ENCODE results near the gene ERP44. TPM values are rescaled to one million over a fixed set of nuclear protein-coding genes. Genes with fewer than 3 reads are reported as not detected.

The ERP44 gene
- total RNA-seq, 1 donor from 2014 or later = 13.5 TPM

GRCh38 chr9:100057624-100058023, 41.2 kb downstream of the ERP44 start:
- peaks cover 0 to 20% of the 10 kb centered on the region in 2 donors for H3K36me3 ChIP-seq

GRCh38 chr9:100056561-100056960, 42.2 kb downstream of the ERP44 start:
- H3K36me3 ChIP-seq = peaks cover 0 to 23% of the 10 kb centered on the region in 2 donors
- no peaks in the 10 kb centered on the region for H3K9me3 ChIP-seq
- H3K27me3 ChIP-seq = no peaks in the 10 kb centered on the region
- no peak overlapping the region for H3K27ac ChIP-seq
- no peaks in the 10 kb centered on the region for H3K4me1 ChIP-seq
- no peak overlapping the region for H3K4me3 ChIP-seq
- intact Hi-C loops (cut with DNase I) = no loop called here
- no peak for TF ChIP-seq POLR2AphosphoS5 (IDR thresholded peaks at IDR 0.05; ENCODE audit: insufficient read depth in 1 of 2, low read depth in 1 of 2)
- no peak for TF ChIP-seq CTCF (IDR thresholded peaks at IDR 0.05)
- no peak for TF ChIP-seq POLR2A (IDR thresholded peaks at IDR 0.05)
- DNase-seq (ENCODE audit: extremely low spot score in 2 of 2) = no peak

More at GRCh38 chr9:100057624-100058023, 41.2 kb downstream of the ERP44 start:
- no peaks in the 10 kb centered on the region for H3K9me3 ChIP-seq
- no peak for TF ChIP-seq CTCF (IDR thresholded peaks at IDR 0.05)
- TF ChIP-seq POLR2A (IDR thresholded peaks at IDR 0.05) = no peak
- no peak for TF ChIP-seq POLR2AphosphoS5 (IDR thresholded peaks at IDR 0.05; ENCODE audit: insufficient read depth in 1 of 2, low read depth in 1 of 2)
- no peaks in the 10 kb centered on the region for H3K4me1 ChIP-seq
- H3K27ac ChIP-seq = no peak overlapping the region
- no peak for DNase-seq (ENCODE audit: extremely low spot score in 2 of 2)
- intact Hi-C loops (cut with DNase I) = no loop called here
- no peak overlapping the region for H3K4me3 ChIP-seq
- no peaks in the 10 kb centered on the region for H3K27me3 ChIP-seq

- no peak for TF ChIP-seq POLR2AphosphoS5 (IDR thresholded peaks at IDR 0.05; ENCODE audit: insufficient read depth in 1 of 2, low read depth in 1 of 2)
- no peak for TF ChIP-seq POLR2A (IDR thresholded peaks at IDR 0.05)
- TF ChIP-seq CTCF (IDR thresholded peaks at IDR 0.05) = no peak
- H3K36me3 ChIP-seq = peaks cover 0 to 14% of the 10 kb centered on the region in 2 donors
- no peaks in the 10 kb centered on the region for H3K4me1 ChIP-seq
- H3K9me3 ChIP-seq = no peaks in the 10 kb centered on the region
- DNase-seq (ENCODE audit: extremely low spot score in 2 of 2) = no peak
- no peaks in the 10 kb centered on the region for H3K27me3 ChIP-seq
- no peak overlapping the region for H3K4me3 ChIP-seq
- intact Hi-C loops (cut with DNase I) = no loop called here
- no peak overlapping the region for H3K27ac ChIP-seq
Observed at GRCh38 chr9:100052375-100052774, 46.4 kb downstream of the ERP44 start.

GRCh38 chr9:100049551-100049950, 49.2 kb downstream of the ERP44 start:
- no peaks in the 10 kb centered on the region for H3K9me3 ChIP-seq
- H3K4me3 ChIP-seq = no peak overlapping the region
- H3K4me1 ChIP-seq = no peaks in the 10 kb centered on the region
- no peaks in the 10 kb centered on the region for H3K27me3 ChIP-seq
- intact Hi-C loops (cut with DNase I) = no loop called here
- peaks cover 0 to 11% of the 10 kb centered on the region in 2 donors for H3K36me3 ChIP-seq
- TF ChIP-seq POLR2AphosphoS5 (IDR thresholded peaks at IDR 0.05; ENCODE audit: insufficient read depth in 1 of 2, low read depth in 1 of 2) = no peak
- TF ChIP-seq CTCF (IDR thresholded peaks at IDR 0.05) = no peak
- no peak for TF ChIP-seq POLR2A (IDR thresholded peaks at IDR 0.05)
- DNase-seq (ENCODE audit: extremely low spot score in 2 of 2) = no peak
- no peak overlapping the region for H3K27ac ChIP-seq

GRCh38 chr9:100038472-100038871, 60.3 kb downstream of the ERP44 start:
- Histone ChIP-seq H3K27me3 (no peaks in the 10 kb centered on the region), H3K9me3 (no peaks in the 10 kb centered on the region), H3K27ac (no peak overlapping the region), H3K4me1 (no peaks in the 10 kb centered on the region), H3K4me3 (no peak overlapping the region), H3K36me3 (no peaks in the 10 kb centered on the region)
- no peak for DNase-seq (ENCODE audit: extremely low spot score in 2 of 2)
- intact Hi-C loops (cut with DNase I) = no loop called here
- TF ChIP-seq POLR2A (IDR thresholded peaks at IDR 0.05) = no peak
- TF ChIP-seq CTCF (IDR thresholded peaks at IDR 0.05) = no peak
- no peak for TF ChIP-seq POLR2AphosphoS5 (IDR thresholded peaks at IDR 0.05; ENCODE audit: insufficient read depth in 1 of 2, low read depth in 1 of 2)

All from vagina (tissue), 2 donors.